ENCODE measurements around the gene CDYL.
A peak's percentile ranks its signal among the peaks of the same experiment; 100 is the strongest.
"Not testable (repeated sequence)": the region's sequence is repeated elsewhere in the genome, so short reads cannot be mapped to it uniquely, and the experiment has no call there.

The CDYL gene

DNA sequence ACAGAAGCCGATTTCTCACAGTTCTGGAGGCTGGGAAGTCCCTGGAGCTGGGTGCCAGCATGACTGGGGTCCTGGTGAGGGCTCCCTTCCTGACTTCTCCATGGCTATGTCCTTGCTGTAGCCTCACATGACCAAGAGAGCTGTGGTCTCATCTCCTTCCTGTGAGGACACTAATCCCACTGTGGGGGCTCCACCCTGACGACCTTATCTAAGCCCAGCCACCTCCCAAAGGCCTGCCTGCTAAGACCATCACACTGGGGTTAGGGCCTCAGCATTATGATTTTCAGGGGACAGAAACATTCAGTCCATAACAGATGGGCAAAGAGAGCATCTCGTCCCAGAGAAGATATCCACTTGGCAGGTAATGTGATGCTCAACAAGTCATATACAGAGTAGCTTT, 210.8 kb downstream of the CDYL start:
- Histone ChIP-seq H3K9me3 (ENCODE audit: insufficient read depth, low read depth, low read length) (no peaks in the 10 kb centered on the region), H3K4me3 (ENCODE audit: low read length) (no peak overlapping the region), H3K4me1 (ENCODE audit: insufficient read depth, low read length) (no peaks in the 10 kb centered on the region), H3K27me3 (ENCODE audit: insufficient read depth, low read length) (no peaks in the 10 kb centered on the region), H3K9ac (ENCODE audit: low read depth, low read length) (no peak overlapping the region), H3K36me3 (ENCODE audit: insufficient read depth, low read length) (no peaks in the 10 kb centered on the region), H3K27ac (ENCODE audit: low read depth, low read length) (no peak overlapping the region)
- 88% methylated on average over 3 of the region's 3 CpGs for WGBS

DNA sequence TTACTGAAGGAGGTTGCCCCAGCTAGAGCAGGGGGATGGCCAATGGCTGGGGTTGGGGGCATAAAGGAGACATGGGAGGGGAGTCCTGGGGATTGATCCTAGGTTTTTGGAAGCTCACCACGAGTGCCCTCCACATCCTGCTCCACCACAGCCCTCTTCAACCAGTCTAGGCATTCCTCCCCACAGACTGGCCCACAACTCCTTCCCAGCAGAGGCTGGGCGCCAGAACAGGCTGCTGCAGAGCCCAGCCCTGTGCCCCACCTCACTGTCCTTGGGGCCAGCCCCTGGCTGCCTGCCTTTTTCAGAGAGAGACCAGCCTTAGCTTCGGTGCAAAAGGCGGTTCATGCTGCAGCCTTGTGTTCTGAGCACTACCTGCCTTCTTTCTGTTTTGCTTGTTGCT, 211.2 kb downstream of the CDYL start:
- H3K9me3 ChIP-seq (ENCODE audit: insufficient read depth, low read depth, low read length) = no peaks in the 10 kb centered on the region
- no peak overlapping the region for H3K9ac ChIP-seq (ENCODE audit: low read depth, low read length)
- 91% methylated on average over 4 of the region's 4 CpGs for WGBS
- no peak overlapping the region for H3K4me3 ChIP-seq (ENCODE audit: low read length)
- no peaks in the 10 kb centered on the region for H3K27me3 ChIP-seq (ENCODE audit: insufficient read depth, low read length)
- H3K36me3 ChIP-seq (ENCODE audit: insufficient read depth, low read length) = no peaks in the 10 kb centered on the region
- H3K4me1 ChIP-seq (ENCODE audit: insufficient read depth, low read length) = no peaks in the 10 kb centered on the region
- no peak overlapping the region for H3K27ac ChIP-seq (ENCODE audit: low read depth, low read length)

DNA sequence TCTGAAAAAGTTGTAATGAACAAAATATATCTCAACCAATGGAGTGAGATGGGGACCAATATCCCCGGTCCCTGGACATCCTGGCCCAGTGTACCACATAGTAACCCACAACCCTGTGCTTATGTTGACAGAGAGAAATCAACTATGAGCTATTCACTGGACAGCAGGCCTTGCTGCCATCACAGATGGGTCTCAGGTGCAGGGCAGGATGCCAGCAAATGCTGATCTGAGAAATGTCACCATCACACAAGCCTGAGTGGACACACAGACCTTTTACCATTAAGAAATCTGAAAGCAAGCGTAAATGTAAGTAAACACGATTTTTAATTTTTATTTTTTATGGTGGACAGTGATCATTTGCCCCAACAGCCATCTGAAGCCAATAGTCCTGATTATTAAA, 218.5 kb downstream of the CDYL start:
- Histone ChIP-seq H3K27me3 (ENCODE audit: insufficient read depth, low read length) (no peaks in the 10 kb centered on the region), H3K27ac (ENCODE audit: low read depth, low read length) (no peak overlapping the region), H3K4me1 (ENCODE audit: insufficient read depth, low read length) (no peaks in the 10 kb centered on the region), H3K36me3 (ENCODE audit: insufficient read depth, low read length) (peaks cover 17% of the 10 kb centered on the region; the same call in 1 of the 2 replicates), H3K4me3 (ENCODE audit: low read length) (no peak overlapping the region), H3K9ac (ENCODE audit: low read depth, low read length) (no peak overlapping the region), H3K9me3 (ENCODE audit: insufficient read depth, low read depth, low read length) (no peaks in the 10 kb centered on the region)
- 100% methylated on average over 3 of the region's 3 CpGs for WGBS

GRCh38 chr6:4997862-4998261, 221.7 kb downstream of the CDYL start:
- Histone ChIP-seq H3K36me3 (ENCODE audit: insufficient read depth, low read length) (peaks cover 27% of the 10 kb centered on the region), H3K27ac (ENCODE audit: low read depth, low read length) (no peak overlapping the region), H3K9ac (ENCODE audit: low read depth, low read length) (no peak overlapping the region), H3K9me3 (ENCODE audit: insufficient read depth, low read depth, low read length) (no peaks in the 10 kb centered on the region), H3K4me3 (ENCODE audit: low read length) (no peak overlapping the region), H3K27me3 (ENCODE audit: insufficient read depth, low read length) (no peaks in the 10 kb centered on the region), H3K4me1 (ENCODE audit: insufficient read depth, low read length) (no peaks in the 10 kb centered on the region)
- 93% methylated on average over 6 of the region's 6 CpGs for WGBS

DNA sequence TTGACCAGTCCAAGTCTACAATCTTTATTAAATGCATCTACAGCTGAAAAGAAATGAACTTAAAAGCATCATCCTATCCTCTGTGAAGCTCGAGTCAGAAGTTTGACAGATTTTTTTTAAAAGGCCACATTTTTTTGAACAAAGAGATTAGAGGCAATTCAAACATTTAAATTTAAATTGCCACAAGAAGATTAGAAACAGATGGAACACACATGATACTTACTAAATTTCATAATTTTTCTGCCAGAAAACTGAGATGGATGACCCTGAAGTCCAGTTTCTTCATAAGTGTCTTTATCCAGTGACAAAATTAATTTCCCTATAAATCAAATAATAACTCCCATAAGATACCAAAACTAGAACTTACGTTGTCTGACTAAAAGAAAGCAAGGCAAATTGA, 223.4 kb downstream of the CDYL start:
- Histone ChIP-seq H3K4me1 (ENCODE audit: insufficient read depth, low read length) (peaks cover 4% of the 10 kb centered on the region; the same call in 1 of the 2 replicates), H3K9me3 (ENCODE audit: insufficient read depth, low read depth, low read length) (no peaks in the 10 kb centered on the region), H3K27ac (ENCODE audit: low read depth, low read length) (no peak overlapping the region), H3K27me3 (ENCODE audit: insufficient read depth, low read length) (no peaks in the 10 kb centered on the region), H3K4me3 (ENCODE audit: low read length) (no peak overlapping the region), H3K36me3 (ENCODE audit: insufficient read depth, low read length) (peaks cover 27% of the 10 kb centered on the region), H3K9ac (ENCODE audit: low read depth, low read length) (no peak overlapping the region)
- WGBS = 87% methylated on average over 2 of the region's 2 CpGs

DNA sequence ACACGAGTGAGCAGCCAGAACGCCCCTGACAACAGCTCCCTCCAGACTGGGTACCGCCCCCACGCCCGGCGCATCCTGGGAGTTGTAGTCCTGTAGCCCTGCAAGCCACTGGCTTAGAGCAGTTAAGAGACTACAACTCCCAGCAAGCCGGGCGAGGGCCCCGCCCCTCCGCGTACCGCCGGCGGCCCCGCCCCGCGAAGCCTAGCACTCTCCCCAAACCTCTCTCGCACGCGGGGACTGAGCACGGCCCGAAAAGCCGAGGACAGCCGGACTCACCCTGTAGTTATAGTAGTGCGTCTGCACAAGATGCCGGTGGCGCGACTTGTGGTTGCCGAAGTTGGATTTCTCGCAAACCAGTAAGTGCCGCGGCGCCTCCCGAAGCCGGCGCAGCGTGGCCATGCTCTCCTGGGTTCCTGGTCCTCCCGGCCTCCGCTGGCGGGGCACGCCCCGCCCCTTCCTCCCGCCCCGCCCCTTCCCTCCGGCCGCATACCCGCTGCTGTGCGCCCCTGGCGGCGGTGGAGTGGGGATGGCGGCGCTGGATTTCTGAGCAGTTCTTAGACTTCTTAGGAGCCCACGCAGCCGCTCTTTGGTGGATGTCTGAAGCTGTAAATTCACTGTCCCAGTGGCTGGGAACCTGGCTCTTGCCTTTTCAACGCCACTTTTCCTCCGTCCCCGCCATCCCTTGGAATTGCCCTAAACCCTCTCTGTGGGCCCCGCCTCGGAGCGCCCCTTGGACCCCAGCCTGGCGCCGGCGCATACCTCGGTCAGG, 227.6 kb downstream of the CDYL start, which contains the start of gene RPP40:
Gene RPP40, minus strand, starts transcription at position 434 of the 769 bp plus-strand sequence. Its CDS starts 35 bp downstream, at position 399.
- H3K4me3 ChIP-seq (ENCODE audit: low read length) = peak within 1 kb of the TSS; percentile 87
- no peaks in the 10 kb centered on the region for H3K9me3 ChIP-seq (ENCODE audit: insufficient read depth, low read depth, low read length)
- WGBS = under 1% methylated on average over 62 of the region's 64 CpGs
- H3K9ac ChIP-seq (ENCODE audit: low read depth, low read length) = peak within 1 kb of the TSS; percentile 77
- peaks cover 5% of the 10 kb centered on the region; the same call in 1 of the 2 replicates for H3K4me1 ChIP-seq (ENCODE audit: insufficient read depth, low read length)
- H3K27me3 ChIP-seq (ENCODE audit: insufficient read depth, low read length) = no peaks in the 10 kb centered on the region
- H3K27ac ChIP-seq (ENCODE audit: low read depth, low read length) = peak within 1 kb of the TSS; percentile 67
- peaks cover 15% of the 10 kb centered on the region for H3K36me3 ChIP-seq (ENCODE audit: insufficient read depth, low read length)

DNA sequence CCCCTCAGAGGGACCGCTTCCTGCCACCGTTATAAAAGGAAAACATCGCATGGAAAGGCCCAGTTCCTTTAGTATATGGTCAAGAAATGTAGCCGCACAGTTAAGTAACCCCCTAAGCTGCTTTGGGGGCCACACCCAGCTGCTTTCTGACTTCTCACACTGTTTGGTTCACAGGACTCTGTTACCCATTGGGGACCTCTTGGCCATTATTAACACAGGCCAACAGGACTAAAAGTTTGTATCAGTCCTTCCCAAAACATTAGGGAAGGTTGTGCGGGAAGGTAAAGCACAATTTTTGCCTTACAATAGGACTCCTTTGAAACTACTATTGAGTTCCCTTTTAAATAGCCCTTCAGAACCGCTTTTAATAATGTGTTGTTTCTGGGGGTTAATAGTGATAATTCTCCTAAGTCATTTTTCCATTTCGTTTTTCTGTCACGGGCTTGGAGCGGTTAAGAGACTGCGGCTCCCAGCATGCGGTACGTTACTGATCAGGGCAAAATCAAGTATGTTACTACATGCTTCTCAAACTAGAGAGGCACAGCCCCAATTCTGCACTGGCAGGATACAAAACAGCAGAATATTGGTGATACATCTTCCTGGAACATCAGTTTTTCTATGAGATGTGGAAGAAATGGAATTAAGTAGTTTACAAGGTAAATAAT, 228.3 kb downstream of the CDYL start:
- Histone ChIP-seq H3K27ac (ENCODE audit: low read depth, low read length) (peak overlapping the region; percentile 56), H3K9ac (ENCODE audit: low read depth, low read length) (peak overlapping the region; percentile 70), H3K27me3 (ENCODE audit: insufficient read depth, low read length) (no peaks in the 10 kb centered on the region), H3K36me3 (ENCODE audit: insufficient read depth, low read length) (peaks cover 12% of the 10 kb centered on the region), H3K9me3 (ENCODE audit: insufficient read depth, low read depth, low read length) (no peaks in the 10 kb centered on the region), H3K4me1 (ENCODE audit: insufficient read depth, low read length) (peaks cover 5% of the 10 kb centered on the region; the same call in 1 of the 2 replicates), H3K4me3 (ENCODE audit: low read length) (peak overlapping the region; percentile 87)
- 60% methylated on average over 12 of the region's 12 CpGs for WGBS

DNA sequence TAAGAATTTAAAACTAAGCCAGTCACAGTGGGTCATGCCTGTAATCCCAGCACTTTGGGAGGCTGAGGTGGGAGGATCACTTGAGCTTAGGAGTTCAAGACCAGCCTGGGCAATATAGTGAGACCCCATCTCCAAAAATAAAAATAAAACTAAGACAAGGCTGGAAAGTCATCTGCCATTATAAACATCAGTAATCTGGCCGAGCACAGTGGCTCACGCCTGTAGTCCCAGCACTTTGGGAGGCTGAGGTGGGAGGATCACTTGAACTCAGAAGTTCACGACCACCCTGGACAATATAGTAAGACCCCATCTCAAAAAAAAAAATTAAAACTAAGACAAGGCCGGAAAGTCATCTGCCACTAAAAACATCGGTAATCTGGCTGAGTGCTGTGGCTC, 228.8 kb downstream of the CDYL start:
- H3K27ac ChIP-seq (ENCODE audit: low read depth, low read length); H3K4me1 ChIP-seq (ENCODE audit: insufficient read depth, low read length); H3K9me3 ChIP-seq (ENCODE audit: insufficient read depth, low read depth, low read length); H3K36me3 ChIP-seq (ENCODE audit: insufficient read depth, low read length); H3K9ac ChIP-seq (ENCODE audit: low read depth, low read length); H3K4me3 ChIP-seq (ENCODE audit: low read length); H3K27me3 ChIP-seq (ENCODE audit: insufficient read depth, low read length): not testable (repeated sequence)
- 94% methylated on average over 5 of the region's 5 CpGs for WGBS

All from HUES64 (cell line).